ENCODE measurements around the gene IKBKE.

IKBKE gene

DNA sequence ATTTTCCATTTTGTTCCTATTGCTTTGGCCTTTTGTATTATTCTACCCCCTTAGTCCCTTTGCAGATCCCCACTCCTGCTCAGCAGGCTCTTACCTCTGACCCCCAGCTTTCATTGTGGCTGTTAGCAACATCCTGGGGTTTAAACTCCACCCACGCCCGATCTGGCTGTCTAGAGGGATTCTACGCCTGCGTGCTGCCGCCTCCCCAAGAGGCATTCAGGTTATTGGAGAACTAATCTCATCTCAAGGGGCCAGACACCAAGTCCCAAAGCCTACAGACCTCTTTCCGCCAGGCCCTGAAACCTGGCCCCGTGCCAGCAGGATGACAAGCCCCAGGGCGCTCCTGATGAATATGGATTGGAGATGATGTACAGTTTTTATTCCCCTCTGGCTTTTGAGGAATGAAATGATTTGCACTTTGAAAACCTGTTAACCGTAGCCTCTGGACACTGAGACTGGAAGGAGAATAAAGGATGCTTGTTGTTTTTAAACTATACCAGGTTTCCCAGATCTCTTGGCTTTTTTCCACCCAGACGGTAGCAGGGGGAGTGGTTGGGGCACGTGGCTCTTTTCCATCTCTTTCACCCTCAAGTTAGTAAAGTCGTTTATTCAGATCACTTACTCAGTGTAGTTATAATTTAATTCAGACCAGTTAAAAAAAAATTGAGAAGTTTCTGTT is 14.5 kb upstream of the IKBKE start:
- FAIRE-seq (no peak), DNase-seq (ENCODE audit: insufficient read length) (no peak)
- no peak for TF ChIP-seq TAF1 (IDR thresholded peaks at IDR 0.05; ENCODE audit: borderline replicate concordance, low read depth, low read length)
- TF ChIP-seq POLR2AphosphoS5 (IDR thresholded peaks at IDR 0.05; ENCODE audit: low read depth, low read length): no peak
- TF ChIP-seq POLR2A (IDR thresholded peaks at IDR 0.05; ENCODE audit: low read depth, low read length): no peak

DNA sequence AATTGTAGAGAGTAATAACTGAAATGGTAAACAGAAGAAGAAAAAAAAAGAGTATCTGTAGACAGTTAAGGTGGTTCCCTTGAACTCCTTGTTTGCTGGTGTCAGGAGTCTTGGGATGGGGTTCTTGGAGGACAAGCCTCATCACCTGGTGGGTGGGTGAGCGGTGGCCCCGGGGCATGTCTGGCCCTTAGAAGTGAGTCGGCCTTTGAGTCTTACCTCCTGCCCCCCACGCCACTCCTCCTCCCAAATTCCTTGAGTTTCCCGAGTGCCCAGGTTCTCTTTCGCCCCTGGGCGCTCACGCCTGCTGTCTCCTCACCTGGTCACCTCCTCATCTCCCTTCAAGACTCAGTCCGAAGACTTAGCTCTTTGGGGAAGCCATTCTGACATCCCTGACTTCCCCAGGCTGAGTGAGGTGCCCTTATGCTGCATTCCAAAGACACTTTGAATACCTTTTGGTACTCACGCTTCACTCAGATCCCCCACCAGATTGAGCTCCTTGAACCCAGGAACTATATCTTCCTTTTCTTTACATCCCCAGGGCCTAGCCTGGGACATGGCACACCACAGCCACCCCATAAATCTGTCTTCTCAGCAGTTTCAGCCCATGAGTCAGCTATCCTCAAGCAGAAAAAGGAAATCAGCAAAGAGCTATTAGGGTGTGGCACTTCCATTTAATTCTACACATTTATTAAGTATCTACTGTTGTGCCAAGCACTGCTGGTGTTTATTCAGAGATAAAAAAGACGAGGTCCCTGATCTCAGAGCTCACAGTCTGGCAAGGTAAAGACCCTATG is 13.5 kb upstream of the IKBKE start:
- no peak for FAIRE-seq
- no peak for DNase-seq (ENCODE audit: insufficient read length)
- no peak for TF ChIP-seq POLR2AphosphoS5 (IDR thresholded peaks at IDR 0.05; ENCODE audit: low read depth, low read length)
- no peak for TF ChIP-seq POLR2A (IDR thresholded peaks at IDR 0.05; ENCODE audit: low read depth, low read length)
- no peak for TF ChIP-seq TAF1 (IDR thresholded peaks at IDR 0.05; ENCODE audit: borderline replicate concordance, low read depth, low read length)

DNA sequence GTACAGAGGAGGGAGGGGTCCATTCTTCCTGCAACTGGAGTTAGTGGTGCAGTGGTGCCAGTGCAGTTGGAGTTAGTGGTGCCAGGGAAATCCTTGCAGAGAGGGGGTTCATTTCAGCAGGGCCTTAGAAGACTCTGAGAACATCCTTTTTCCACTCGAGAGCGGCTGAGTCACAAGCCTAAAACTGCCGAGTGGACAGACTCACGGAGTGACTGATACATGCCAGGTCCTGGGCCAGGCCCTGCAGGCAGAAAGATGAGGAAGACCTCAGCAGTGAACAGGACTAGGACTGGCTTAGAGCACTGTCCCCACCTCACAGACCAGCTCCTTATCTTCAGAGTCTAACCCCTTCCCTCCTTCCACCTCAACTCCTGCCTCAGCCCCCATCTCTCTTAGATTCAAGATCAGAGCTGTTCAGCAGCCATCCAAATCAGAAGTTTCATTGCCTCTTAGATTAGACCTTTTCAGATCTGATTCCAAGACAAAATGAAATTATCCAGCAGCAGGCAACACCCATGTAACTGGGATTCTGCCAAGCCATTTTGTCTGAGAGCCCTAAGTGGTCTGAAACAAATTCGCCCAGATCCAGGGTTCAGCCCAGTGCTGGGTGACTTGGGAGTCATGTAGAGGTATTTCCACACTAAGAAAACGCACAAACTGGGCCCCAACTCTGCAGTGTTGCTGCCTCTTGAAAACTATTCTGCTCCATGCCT is 12.7 kb upstream of the IKBKE start:
- DNase-seq (ENCODE audit: insufficient read length) (no peak), FAIRE-seq (no peak)
- TF ChIP-seq POLR2A (IDR thresholded peaks at IDR 0.05; ENCODE audit: low read depth, low read length) (no peak), TAF1 (IDR thresholded peaks at IDR 0.05; ENCODE audit: borderline replicate concordance, low read depth, low read length) (no peak), POLR2AphosphoS5 (IDR thresholded peaks at IDR 0.05; ENCODE audit: low read depth, low read length) (no peak)

DNA sequence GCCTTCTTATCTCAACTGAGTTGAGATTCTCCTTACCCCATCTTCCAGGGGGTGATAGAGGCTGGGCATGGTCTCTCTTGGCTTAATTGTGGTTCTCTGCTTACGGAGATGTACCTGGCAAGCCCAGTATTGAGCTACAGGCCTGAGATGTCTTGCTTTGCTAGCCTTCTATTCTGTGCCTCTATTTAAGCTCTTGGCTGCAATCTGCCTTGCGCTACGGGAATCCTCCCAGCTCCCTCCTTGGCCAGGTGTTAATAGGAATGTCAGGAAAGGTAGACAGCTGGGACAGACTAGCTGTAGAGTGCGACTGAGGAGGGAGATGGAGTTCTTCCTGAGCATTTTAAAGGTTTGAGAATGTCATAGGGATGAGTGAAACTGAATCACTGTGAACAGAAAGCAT is 10.6 kb upstream of the IKBKE start:
- TF ChIP-seq POLR2AphosphoS5 (IDR thresholded peaks at IDR 0.05; ENCODE audit: low read depth, low read length) (no peak), TAF1 (IDR thresholded peaks at IDR 0.05; ENCODE audit: borderline replicate concordance, low read depth, low read length) (no peak), POLR2A (IDR thresholded peaks at IDR 0.05; ENCODE audit: low read depth, low read length) (no peak)
- DNase-seq (ENCODE audit: insufficient read length) (no peak), FAIRE-seq (no peak)

DNA sequence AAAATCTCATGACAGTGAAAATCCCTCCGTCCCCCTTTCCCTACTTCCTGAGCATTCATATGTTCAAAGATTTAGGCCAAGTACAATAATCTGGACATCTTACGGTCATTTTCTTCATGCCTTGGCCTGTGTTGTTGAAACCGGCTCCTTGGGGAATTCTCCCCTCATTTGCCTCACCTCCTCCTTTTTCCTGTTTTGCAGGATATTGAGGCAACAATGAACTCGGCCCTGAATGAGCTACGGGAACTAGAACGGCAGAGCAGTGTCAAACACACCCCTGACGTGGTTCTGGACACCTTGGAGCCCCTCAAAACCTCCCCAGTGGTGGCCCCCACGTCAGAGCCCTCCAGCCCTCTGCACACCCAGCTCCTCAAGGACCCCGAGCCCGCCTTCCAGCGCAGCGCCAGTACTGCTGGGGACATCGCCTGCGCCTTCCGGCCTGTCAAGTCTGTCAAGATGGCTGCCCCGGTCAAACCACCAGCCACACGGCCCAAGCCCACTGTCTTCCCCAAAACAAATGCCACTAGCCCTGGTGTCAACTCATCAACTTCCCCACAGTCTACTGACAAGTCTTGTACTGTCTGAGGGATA is 9.3 kb upstream of the IKBKE start:
- TF ChIP-seq POLR2A (IDR thresholded peaks at IDR 0.05; ENCODE audit: low read depth, low read length) (no peak), TAF1 (IDR thresholded peaks at IDR 0.05; ENCODE audit: borderline replicate concordance, low read depth, low read length) (no peak), POLR2AphosphoS5 (IDR thresholded peaks at IDR 0.05; ENCODE audit: low read depth, low read length) (no peak)
- DNase-seq (ENCODE audit: insufficient read length): no peak
- FAIRE-seq: no peak

DNA sequence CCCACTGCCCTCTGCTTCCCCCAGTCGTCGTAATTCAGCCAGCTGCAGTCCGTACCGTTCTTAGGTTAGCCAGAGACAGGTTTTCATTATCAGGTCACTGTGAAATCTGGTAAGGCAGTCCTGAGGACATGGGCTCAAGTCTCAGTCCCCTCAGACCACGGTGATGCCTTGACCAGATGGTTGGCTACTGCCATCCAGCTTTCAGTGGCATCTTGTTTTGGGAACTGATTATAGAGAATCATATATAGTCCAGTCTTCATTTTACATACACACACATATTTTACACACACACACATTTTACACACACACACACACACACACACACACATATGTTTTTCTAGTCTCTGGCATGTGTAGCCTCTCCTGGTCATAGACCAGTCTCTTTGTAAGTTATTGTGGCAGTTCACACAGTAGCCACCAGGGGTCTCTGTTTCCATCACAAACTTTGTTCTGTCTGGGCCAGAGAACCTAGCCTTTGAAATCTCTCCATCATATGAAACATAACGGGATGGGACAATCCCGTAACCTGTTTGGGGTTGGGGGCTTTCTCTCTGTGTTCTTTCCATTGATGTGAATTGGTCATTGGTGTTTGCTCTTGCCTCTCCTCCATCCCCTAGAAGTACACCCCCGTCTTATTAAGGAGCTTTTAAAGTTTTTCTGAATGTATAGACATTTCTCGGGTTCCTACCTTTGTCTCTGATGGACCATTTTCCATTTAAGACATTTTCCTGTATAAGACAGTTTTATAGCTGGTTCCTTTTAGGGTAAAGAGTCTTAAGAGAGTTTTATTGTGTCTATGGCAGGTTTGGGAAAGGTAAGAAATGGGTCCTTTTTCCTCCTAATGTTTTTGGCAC is 8.4 kb upstream of the IKBKE start:
- DNase-seq (ENCODE audit: insufficient read length) (peak; percentile 56), FAIRE-seq (peak; percentile 54)
- TF ChIP-seq TAF1 (IDR thresholded peaks at IDR 0.05; ENCODE audit: borderline replicate concordance, low read depth, low read length): no peak
- TF ChIP-seq POLR2AphosphoS5 (IDR thresholded peaks at IDR 0.05; ENCODE audit: low read depth, low read length): no peak
- no peak for TF ChIP-seq POLR2A (IDR thresholded peaks at IDR 0.05; ENCODE audit: low read depth, low read length)

DNA sequence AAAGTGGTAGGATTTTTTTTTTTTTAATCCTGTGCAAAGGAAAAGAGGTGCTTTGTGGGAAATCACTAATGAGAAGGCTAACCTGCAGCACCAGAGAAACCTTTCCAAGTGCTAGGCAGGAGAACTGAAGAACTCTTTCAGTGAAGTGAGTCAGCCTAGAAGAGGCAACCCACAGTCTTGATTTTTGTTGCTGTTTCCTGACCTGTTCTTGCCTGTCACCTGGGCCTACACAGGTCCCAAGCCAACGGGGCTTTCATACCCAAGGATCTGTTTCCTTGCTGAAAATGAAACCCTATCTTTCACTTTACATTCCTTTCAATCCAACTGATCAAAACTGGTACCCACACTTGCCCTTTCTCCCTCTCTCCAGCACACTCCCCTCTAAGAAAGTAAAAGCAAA is 7.1 kb upstream of the IKBKE start:
- TF ChIP-seq POLR2AphosphoS5 (IDR thresholded peaks at IDR 0.05; ENCODE audit: low read depth, low read length) (no peak), POLR2A (IDR thresholded peaks at IDR 0.05; ENCODE audit: low read depth, low read length) (no peak), TAF1 (IDR thresholded peaks at IDR 0.05; ENCODE audit: borderline replicate concordance, low read depth, low read length) (no peak)
- DNase-seq (ENCODE audit: insufficient read length): no peak

DNA sequence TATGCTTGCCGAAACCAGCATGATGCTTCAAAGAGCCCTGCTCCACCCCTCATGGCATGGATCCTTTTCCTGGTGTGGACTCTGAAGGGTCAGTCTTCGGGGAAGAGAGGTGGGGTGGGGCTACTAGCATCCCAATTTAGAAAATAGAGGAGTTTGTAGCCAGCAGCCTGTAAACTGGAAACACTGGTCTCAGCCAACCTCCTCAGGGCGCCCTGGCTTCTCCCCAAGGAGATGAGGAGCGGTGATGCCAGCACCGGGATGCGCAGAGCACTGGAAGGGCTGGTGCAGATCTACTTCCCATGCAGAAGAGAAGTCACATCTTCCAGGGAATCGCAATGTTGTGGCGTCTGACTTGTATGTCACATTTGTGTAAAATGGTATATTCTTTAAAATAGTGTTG is 6.4 kb upstream of the IKBKE start:
- no peak for DNase-seq (ENCODE audit: insufficient read length)
- FAIRE-seq: no peak
- no peak for TF ChIP-seq POLR2AphosphoS5 (IDR thresholded peaks at IDR 0.05; ENCODE audit: low read depth, low read length)

More for the DNA sequence above, 7.1 kb upstream of the IKBKE start:
- no peak for FAIRE-seq

DNA sequence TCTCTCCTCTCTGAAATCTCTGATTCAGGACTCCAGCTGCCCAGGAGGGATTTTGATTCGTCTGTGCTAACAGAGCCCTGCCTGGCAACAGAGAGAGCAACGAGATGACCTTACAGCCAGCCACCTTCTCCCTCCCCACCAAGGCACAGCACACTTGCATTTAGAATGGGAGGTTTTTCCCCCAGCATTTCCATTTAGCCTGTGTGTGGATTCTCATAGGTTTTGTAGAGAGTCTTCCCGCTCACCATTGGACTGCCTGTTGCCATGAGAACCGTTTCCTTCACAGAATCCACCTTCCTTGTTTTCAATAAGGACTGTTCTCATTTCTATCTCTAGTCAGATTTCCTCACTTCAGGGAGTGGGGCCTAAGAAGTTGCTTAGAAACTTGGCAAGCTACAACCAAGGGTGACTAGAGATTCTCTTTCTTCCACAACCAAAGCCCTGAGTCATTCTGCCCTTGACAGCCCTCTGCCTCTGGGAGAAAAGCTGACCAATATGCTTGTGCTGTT is 5.8 kb upstream of the IKBKE start:
- no peak for DNase-seq (ENCODE audit: insufficient read length)
- TF ChIP-seq POLR2A (IDR thresholded peaks at IDR 0.05; ENCODE audit: low read depth, low read length) (no peak), POLR2AphosphoS5 (IDR thresholded peaks at IDR 0.05; ENCODE audit: low read depth, low read length) (no peak), TAF1 (IDR thresholded peaks at IDR 0.05; ENCODE audit: borderline replicate concordance, low read depth, low read length) (no peak)
- no peak for FAIRE-seq

DNA sequence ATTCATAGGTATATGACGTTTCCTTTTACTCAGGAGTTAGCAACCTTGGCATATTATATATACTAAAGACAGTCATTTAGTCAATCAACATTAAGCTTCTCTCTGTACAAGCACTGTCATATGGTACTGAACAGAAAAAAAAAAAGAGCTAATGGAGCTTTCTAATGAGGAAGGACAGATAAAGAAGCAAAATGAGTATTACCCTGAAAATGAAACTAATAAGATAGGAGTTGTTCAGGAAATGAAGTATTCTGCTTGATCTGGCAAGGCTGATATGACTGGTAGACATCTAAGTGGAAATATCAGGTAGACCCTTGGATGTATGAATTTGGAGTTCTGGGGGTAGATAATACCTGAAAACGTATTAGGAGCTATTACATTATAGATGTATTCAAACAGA is 4.3 kb upstream of the IKBKE start:
- TF ChIP-seq TAF1 (IDR thresholded peaks at IDR 0.05; ENCODE audit: borderline replicate concordance, low read depth, low read length): no peak
- no peak for TF ChIP-seq POLR2A (IDR thresholded peaks at IDR 0.05; ENCODE audit: low read depth, low read length)
- no peak for TF ChIP-seq POLR2AphosphoS5 (IDR thresholded peaks at IDR 0.05; ENCODE audit: low read depth, low read length)
- DNase-seq (ENCODE audit: insufficient read length) (no peak), FAIRE-seq (no peak)
